AG04449 (cell line): Measurements from ENCODE around the gene IGSF3.

ENCODE experiments used
- CTCF ChIA-PET: fragments of 350-600 bp; formaldehyde crosslinking; extraction: SDS; loops from one replicate; lab custom pipeline; 2021; ENCODE audit warnings: antibody characterized with exemption; lab: Yijun Ruan, JAX
- POLR2A ChIA-PET: fragments of 400-600, 350-600 bp; formaldehyde crosslinking; extraction: SDS; loops from one replicate; lab custom pipeline; 2020; ENCODE audit warnings: antibody characterized with exemption, inconsistent platforms; lab: Yijun Ruan, JAX
- DNase-seq: peaks from one replicate; pipeline ENCODE4 v3.0.0-alpha.2; 2010; ENCODE audit warnings: low read depth, low spot score
- H3K4me3 ChIP-seq: 2 replicates; pipeline ENCODE4 v1.5.1; 2011; ENCODE audit warnings: low read depth, mild to moderate bottlenecking, control low read depth, low read length
- CTCF ChIP-seq: IDR thresholded peaks from one replicate; pipeline ENCODE4 v1.5.1; 2011; ENCODE audit warnings: mild to moderate bottlenecking, moderate library complexity, low read length, control low read depth, inconsistent platforms; ENCODE audit not compliant: insufficient read depth; ENCODE audit errors: missing control alignments

IGSF3 gene

GRCh38 chr1:116573431-116574095 lies 94.0 kb downstream of the IGSF3 start:
- no peak for TF ChIP-seq CTCF
- DNase-seq, result no peak
- POLR2A ChIA-PET, result no interaction called here
- H3K4me3 ChIP-seq, result no peak overlapping the region
- CTCF ChIA-PET, result interaction anchor here (0.7 to 5.0 kb wide), 17 partner anchors 8 to 821 kb away, joined by 3 to 83 read pairs (median 7); partner anchors contain the start of gene TTF2

GRCh38 chr1:116572771-116573430 lies 94.6 kb downstream of the IGSF3 start:
- POLR2A ChIA-PET, result no interaction called here
- no peak for TF ChIP-seq CTCF
- DNase-seq, result no peak
- no peak overlapping the region for H3K4me3 ChIP-seq
- CTCF ChIA-PET, result interaction anchor here (1.1 to 5.0 kb wide), 7 partner anchors 11 to 484 kb away, joined by 3 to 83 read pairs (median 7); no protein-coding TSS in a partner anchor

GRCh38 chr1:116572099-116572498 lies 95.4 kb downstream of the IGSF3 start:
- no peak for DNase-seq

GRCh38 chr1:116571215-116571919 lies 96.2 kb downstream of the IGSF3 start:
- no peak for TF ChIP-seq CTCF
- CTCF ChIA-PET, result interaction anchor here (1.3 to 5.0 kb wide), 4 partner anchors 13 to 433 kb away, joined by 4 to 83 read pairs (median 32); no protein-coding TSS in a partner anchor
- POLR2A ChIA-PET, result interaction anchor here (1.5 kb wide), 1 partner anchor 11 kb away, joined by 3 read pairs; no protein-coding TSS in a partner anchor
- H3K4me3 ChIP-seq, result peak overlapping the region; percentile 73
- DNase-seq, result no peak

More at GRCh38 chr1:116572099-116572498, 95.4 kb downstream of the IGSF3 start:
- ChIA-PET POLR2A (no interaction called here), CTCF (interaction anchor here (1.3 to 5.0 kb wide), 5 partner anchors 12 to 433 kb away, joined by 4 to 83 read pairs (median 10); no protein-coding TSS in a partner anchor)
- no peak overlapping the region for H3K4me3 ChIP-seq
- TF ChIP-seq CTCF, result no peak

GRCh38 chr1:116570358-116571214 lies 96.9 kb downstream of the IGSF3 start, which contains the start of gene CD58:
Gene CD58, minus strand, starts transcription at chr1:116571026. Its CDS starts 54 bp downstream, at chr1:116570972.
- ChIA-PET POLR2A (interaction anchor here (1.5 kb wide), 1 partner anchor 12 kb away, joined by 3 read pairs; no protein-coding TSS in a partner anchor), CTCF (interaction anchor here (0.7 to 5.0 kb wide), 4 partner anchors 14 to 86 kb away, joined by 3 to 83 read pairs (median 28); no protein-coding TSS in a partner anchor)
- TF ChIP-seq CTCF, result peak; percentile 79
- DNase-seq, result no peak
- peak within 1 kb of the TSS; percentile 73 for H3K4me3 ChIP-seq
